NCI-H524 treated with DMSO at 0.1 percent for 48 hours (cell line): ENCODE measurements around the gene TNFRSF25.
A peak's percentile ranks its signal among the peaks of the same experiment; 100 is the strongest.

Experiments used
- DNase-seq: peaks from one replicate; lab custom pipeline; 2025; lab: John Stamatoyannopoulos, UW

The TNFRSF25 gene, protein sequence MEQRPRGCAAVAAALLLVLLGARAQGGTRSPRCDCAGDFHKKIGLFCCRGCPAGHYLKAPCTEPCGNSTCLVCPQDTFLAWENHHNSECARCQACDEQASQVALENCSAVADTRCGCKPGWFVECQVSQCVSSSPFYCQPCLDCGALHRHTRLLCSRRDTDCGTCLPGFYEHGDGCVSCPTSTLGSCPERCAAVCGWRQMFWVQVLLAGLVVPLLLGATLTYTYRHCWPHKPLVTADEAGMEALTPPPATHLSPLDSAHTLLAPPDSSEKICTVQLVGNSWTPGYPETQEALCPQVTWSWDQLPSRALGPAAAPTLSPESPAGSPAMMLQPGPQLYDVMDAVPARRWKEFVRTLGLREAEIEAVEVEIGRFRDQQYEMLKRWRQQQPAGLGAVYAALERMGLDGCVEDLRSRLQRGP

DNA sequence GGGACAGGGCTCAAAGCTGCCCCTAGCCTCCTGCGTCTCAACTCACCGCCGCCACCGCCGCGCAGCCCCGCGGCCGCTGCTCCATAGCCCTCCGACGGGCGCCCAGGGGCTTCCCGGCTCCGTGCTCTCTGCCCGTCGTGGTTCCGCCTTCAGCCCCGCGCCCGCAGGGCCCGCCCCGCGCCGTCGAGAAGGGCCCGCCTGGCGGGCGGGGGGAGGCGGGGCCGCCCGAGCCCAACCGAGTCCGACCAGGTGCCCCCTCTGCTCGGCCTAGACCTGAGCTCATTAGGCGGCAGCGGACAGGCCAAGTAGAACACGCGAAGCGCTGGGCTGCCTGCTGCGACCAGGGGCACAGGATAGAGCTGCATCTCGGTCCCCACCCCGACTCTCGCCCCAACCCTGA lies at the start of gene TNFRSF25:
Gene TNFRSF25, minus strand, starts transcription at position 151 of the 400 bp plus-strand sequence. Its CDS starts 66 bp downstream, at position 85.
- DNase-seq = no peak

DNA sequence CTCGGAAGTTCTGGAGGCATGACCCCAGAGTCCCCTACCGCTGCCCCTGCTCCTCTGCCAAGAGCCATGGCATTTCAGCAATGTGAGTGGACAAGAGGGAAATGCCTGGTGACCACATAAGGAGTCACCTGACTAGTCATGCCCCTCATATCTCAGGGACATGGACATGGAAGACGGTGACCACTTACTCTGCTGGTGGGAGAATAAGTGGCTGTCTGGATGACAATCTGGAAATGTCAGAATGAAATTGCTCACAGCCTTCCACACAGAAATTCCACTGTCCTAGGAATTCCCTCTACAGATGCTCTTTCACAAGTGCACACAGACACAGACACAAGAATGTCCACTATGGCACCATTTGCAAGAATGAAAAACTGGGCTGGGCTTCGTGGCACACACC lies 49.8 kb upstream of the TNFRSF25 start:
- DNase-seq = no peak

DNA sequence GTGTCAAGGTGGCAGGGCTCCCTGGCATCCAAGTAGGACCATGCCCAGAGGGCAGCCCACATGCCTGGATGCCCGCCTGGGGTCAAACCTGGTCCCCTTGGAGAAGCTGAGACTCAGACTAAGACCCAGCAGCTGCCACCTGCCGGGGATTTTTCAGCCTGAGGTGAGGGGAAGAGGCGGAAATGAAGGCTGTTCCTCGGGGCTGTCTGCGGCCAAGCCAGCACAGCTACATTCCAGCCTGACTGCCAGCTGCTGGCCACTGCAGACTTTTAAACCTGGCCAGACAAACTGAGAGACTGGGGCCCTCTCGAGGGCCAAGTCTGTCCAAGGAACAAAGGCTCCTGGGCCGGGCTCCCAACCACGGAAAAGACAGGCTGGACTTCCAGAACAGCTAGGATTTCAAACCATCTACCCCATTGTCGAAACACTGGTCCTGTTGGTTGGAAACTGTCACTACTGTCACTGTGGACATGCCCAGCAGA lies 47.4 kb upstream of the TNFRSF25 start:
- DNase-seq = no peak

DNA sequence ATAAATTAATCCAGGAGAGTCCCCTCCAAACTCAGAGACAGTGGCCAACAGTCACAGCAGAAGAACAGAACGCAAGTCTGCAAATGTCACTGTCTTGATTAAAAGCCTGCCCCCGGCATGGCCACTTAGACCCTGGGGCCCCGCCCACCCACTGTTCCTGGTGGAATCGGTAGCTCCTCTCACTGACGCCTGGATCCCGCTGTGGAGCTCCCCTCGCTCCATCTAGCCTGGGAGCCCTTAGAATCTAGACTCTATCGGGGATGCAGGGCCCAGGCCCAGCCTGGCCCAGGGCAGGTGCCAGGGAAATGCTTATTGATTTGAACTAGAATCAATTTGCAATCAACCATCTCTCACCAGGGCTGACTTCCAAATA lies 46.9 kb upstream of the TNFRSF25 start:
- no peak for DNase-seq

DNA sequence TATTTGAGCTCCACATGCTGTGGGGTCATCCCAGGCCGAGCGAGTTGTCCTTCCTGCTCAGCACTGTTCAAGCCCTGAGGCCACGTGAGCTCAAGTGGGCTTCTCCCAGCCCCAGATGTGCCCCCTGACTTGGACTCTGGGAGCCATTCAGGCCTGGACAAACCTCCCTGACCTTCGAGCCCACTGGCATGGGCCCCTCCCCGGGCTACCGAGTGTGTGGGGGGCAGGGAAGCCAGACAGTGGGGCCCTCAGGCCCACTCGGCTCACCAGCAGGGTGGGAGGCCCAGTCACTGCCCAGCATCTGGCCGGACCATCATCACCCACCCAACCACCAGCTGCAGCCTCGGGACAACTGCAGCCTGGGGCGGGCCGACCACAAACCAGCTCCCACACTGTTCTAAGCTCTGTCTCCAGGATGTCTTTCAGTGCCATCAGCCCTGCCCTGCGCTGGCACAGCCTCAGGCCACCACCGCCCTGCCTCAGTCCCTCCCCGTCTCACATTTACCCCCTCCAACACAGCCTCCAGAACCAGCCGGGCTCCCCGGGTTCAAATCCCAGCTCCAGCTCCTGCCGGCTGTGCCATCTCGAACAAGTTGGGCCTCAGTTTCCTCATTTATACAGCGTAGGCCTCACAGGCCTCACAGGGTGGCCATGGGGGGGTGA lies 46.4 kb upstream of the TNFRSF25 start:
- DNase-seq = no peak

DNA sequence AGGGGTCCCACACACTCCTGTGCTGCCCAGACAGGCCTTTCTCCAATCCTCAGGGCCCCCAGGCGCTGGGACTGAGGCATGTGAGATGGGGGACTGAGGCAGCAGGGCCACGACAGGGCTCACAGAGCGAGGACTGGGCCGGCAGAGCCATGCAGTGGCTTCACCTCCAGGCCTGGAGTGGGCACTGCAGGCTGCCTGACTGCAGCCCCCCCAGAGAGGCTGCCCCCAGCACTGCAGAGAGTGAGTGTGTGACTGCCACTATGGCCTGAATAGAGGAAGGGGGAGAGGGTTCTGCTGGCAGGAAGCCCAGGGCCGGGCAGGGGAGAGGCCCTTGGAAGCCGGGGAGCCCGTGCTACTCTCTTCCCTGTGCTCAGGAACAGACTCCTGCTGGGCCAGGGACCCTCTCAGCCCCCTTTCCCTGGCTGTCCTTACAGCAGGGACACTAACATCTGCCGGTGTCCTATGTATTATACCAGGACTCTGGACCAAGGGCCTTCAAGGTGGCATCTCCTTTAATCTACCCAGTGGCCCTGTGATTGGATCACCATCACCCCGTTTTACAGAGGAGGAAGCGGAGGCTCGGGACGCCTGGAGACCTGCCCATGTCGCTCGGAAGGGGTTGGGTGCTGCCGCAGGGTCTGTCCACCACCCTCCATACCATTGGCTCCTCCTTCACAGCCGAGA lies 45.7 kb upstream of the TNFRSF25 start:
- DNase-seq = no peak

DNA sequence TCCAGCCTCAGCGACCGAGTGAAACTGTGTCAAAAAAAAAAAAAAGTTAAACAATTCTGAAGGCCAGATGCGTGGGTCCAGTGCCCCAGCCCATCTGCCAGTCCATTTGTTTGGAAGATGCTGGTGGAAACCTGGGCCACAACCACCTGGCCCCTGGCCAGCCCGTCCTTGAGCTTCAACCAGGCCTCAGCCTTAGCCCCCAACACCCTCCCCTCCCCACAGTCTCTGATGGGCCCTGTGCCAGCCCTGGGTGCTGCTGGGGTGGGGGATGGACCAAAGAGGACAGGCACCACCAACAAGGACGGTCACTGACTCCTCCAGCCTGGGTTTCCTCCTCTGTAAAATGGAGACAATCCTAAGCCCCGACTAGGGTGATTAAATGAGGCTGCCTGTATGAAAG lies 45.1 kb upstream of the TNFRSF25 start:
- DNase-seq = peak; percentile 51

DNA sequence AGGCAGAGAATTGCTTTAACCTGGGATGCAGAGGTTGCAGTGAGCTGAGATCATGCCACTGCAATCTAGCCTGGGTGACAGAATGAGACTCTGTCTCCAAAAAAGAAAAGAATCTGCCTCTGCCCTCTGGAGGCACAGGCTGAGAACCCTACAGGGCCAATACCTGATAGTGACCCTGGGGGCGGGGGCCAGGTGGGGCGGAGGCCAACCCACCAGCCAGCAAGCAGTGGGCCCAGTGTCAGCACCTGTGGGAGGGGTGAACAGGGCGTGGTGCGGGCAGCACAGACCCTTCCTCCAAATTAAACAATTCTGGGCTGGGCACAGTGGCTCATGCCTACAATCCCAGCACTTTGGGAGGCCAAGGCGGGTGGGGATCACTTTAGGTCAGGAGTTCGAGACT lies 44.5 kb upstream of the TNFRSF25 start:
- DNase-seq = no peak

DNA sequence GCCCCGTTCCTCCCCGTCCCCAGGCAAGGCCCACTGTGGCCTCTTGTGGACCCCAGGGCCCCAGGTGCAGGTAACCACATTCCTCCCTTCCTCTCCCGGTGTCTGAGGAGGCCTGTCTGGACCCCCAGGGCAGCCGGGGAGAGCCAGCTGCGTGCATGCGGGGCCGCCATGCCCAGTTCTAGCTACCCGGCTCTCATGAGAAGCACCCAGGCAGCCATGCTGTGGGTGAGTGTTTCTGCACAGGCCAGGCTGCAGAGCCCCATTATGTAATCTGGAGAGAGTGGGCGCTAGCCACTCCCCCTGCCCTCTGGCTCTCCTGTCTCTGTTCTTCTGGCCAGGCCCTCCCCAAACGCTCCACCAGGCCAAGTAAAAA lies 43.9 kb upstream of the TNFRSF25 start:
- DNase-seq = no peak

DNA sequence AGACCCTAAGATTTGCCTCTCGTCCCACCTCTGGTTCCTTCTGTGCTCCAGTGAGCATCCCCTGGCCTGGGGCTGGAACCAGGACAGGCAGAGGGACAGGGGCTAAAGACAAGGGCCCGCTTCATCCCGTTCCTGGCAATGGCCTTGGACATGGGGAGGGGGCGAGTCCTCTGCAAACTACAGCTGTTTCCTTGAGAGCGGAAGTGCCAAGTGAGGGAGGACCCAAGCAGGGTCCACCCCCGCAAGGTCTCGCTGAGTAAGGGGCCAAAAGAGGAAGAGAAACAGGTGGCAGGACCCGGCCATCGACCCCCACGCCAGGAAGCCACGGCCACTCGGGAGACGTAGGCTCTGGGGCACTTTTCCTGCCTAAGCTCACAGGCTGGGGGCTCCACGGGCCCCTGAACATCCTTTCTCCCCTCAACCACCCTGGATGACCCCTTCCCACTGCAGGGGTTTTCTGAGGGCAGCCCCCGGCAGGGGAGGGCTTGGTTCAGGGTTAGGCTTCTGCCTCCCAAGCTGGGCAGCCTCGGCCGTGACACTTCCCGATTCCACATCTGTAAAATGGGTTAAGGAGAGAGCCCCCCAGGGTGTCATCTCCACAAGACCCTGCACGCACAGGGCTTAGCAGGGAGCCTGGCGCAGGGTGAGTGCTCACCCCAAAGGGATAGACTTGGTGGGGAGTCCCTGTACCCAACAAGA lies 43.4 kb upstream of the TNFRSF25 start:
- no peak for DNase-seq

DNA sequence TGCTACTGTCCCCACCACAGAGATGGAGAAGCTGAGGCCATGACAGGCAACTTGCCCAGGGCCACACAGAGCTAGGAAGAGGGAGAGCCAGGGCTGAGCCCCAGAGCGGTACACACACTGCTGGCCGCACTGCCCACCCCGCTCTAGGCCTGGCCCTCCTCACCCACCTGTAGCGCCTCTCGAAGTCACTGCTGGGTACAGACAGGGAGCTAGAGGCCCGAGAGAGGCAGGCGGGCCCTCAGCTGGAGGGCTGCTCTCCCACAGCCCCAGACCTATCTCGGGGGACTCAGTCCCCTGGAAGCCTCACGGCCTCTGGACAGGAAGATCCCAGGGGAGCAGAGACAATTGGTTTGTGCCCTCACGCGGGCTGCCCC lies 42.8 kb upstream of the TNFRSF25 start:
- no peak for DNase-seq

DNA sequence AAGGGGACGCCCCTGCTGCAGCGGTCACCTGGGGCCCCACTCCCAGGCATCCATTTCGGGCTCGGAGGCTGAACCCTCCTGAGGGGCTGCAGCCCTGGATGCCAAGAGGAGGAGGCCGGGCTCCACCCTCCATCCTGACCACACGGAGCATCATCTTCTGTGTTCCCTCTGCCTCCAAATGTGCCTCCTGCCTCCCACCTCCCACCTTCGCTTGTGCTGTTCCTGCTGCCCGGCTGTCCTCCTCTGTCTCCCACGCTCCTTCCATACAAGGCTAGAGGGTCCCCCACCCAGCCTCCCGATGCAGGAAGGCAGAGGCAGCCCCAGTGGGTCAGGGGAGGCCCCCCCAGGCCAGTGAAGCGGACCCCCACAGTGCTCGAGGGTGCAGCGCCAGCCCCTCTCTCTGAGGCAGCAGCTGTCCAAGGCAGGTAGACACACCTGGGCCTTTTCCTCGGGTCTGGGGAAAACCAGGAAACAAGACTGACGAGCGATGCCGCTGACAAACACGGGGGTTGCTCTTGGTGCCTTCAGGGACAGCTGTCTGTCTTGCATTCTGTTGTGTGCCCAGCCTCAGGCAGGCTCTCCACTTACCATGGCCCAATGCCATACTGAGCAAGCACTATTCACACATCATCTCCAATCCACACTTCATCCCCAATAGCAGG lies 42.3 kb upstream of the TNFRSF25 start:
- DNase-seq = no peak

DNA sequence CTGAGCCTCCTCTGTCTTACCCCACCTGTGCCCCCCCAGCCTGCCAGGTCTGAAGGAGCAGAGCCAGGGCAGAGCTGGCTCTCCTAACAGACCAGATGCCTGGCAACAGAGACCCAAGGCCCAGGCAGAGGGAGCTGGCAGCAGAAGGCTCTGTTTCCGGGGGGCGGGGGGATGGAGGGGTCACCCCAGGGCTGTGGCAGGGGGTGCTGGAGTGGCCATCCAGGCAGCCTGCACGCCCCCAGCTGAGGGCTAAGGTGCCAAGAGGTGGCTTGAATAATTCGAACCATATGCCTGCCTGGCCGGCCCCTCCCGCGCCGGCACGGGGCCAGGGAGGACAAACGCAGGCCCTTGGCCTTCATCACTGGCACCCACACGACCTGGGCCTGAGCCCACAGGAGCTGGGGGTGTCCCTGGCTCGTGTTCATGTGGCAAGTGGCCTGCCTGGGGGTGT lies 41.5 kb upstream of the TNFRSF25 start:
- DNase-seq = no peak

DNA sequence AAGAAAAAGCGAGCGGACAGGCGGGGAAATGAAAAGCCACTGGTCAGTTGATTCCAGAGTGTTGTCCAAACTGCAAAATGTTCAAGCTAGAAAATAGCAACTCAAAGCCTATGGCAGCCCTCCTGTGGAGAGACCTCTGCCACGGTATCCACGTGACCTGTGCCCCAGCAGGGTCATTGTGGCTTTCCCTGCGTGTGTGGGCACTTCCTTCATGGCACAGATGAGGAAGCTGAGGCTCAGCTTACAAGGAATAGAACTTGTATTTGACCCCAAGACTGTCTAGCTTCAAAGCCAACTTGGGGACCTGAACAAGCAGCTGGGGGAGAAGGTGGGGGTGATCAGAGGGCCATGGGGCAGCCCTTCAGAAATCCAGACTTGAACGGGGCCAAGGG lies 41.1 kb upstream of the TNFRSF25 start:
- no peak for DNase-seq

DNA sequence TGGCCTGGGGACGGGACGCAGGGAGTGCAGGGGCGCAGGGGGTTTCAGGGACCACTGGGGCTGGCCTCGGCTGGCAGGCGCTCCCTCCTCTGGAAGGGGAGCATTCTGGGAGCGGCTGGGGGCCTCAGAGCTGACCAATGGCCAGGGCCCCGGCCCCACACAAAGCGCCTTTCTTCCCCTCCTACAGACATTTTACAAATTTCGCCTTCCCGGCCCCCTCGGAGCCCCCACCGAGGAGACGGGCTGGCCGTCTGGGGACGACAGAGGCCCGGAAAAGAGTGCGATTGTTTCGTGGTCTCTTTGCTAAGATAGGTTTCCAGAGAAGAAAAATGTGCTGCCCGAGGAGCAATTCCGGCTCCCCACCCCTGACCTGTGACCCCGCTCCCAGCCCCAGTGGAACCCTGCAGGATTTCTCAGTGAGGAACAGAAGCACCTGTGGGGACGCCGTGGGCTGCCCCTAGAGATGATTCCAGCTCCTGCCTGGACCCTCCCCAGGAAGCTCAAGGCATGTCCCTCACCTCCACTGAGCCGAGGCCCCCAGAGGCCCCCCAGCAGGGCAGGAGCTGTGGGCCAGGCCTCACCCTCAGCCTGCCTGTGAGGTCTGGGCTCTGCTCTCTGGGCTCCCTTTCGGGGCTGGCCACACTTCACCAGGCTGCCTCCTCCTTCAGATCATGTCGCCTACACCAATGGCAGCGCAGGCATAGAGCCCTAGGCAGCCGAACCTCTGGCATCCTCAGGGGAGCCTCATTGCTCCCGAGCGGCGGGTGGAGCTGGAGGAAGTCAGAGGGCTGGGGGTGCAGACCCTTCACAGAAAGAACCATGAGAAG lies 40.5 kb upstream of the TNFRSF25 start:
- DNase-seq = no peak

DNA sequence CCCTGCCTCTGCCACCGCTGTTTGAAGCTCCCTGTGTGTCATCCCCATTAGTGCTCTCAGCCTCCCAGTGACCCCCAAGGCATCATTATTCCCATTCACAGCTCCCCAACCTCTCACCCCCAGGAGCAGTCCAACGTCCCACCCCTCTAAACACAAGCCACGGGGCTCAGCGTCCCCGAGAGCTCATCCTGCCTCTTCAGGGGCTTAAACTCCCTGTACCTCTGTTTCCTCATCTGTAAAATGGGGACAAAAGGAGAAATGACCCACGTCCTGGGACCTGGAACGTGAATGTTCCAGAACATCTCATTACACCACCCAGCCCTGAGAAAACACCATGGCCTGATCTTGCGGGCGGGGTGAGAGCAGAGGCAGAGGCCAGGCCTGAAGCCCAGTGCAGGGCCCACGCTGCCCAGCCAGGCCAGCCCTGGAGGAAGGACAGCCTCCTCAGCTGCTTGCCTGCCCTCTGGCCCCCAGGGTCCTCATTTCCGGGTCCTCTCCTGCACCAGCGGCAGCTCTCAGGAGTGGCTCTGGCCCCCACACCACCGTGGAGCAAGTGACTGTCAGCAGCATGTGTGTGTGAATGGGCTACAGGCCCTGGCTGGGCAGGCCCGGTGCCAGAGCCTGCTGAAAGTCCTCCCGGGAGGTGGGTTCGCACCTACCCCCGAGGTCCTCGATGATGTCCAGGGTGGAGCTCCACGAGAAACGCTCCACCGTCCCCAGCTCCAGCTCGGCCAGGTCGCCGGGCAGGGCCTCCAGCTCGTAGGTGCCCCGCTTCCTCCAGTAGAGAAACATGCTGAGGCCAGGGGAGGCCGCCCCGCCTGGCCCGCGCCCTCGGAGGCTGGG lies 39.6 kb upstream of the TNFRSF25 start:
- no peak for DNase-seq

DNA sequence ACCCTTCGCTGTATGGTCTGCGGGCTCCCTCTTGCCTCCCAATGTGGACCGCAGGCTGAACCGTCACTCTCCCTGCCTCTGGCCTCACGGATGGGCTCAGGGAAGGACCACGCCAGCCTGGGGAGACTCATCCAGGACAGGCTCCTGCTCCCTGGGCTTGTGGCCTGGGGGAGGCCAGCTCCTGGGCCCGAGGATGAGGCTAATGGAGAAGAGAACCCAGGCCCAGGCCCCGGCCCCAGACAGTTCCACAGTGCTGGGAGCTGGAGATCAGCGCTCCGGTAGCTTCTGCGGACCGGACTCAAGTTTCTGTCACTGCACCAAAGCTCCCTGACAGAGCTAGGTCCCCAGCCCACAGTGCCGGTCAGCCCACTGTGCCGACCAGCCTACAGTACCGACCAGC lies 38.9 kb upstream of the TNFRSF25 start:
- DNase-seq = no peak

DNA sequence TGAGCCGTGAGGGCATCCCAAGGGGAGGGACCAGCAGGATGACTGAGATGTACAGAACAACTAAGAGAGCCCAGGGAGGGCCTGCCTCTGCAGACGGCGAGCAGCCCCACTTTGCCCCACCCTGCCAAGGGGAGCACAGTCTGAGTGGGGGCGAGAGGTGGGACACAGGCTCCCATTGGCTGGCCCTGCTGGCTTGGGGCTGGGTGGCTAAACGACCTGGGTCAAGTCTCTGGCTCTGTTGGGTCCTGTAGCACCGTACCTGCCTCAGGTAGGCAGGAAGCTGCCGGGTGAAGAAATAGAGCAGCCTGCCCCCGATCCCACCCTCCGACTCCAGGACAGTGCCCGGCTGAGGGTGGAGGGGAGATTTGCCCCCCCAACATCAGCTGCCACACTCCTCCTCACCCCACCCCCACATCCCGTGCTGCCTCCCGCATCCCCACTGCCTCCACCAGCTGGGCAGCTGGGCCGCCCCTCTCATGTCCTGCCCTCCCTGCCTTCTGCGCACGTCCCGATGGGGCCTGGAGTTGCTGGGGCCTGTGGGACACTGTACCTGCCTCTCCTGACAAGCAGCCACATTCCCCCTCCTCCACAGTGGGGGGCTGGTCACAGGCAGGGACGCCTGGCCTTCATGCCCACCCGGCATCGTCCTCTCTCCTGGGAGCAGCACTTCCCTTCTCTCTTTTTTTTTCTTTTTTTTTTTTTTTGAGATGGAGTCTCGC lies 38.1 kb upstream of the TNFRSF25 start:
- no peak for DNase-seq
